SU-DHL-6 (cell line): ENCODE results near the gene TTC27.

Experiments
- H2AFZ ChIP-seq: fragments of 200-600 bp; sonication (generic); 2 replicates; pipeline ENCODE4 v1.6.1; 2014; ENCODE audit warnings: low read depth, mild to moderate bottlenecking, moderate library complexity, mixed read lengths, antibody characterized with exemption, low read length; ENCODE audit not compliant: severe bottlenecking
- H3F3A ChIP-seq: fragments of 200-600 bp; shearing (Covaris generic); 2 replicates; pipeline ENCODE4 v1.6.0; 2016; ENCODE audit warnings: antibody characterized with exemption, mild to moderate bottlenecking; ENCODE audit not compliant: insufficient read depth
- H3K27ac ChIP-seq: fragments of 200-600 bp; sonication (generic); 2 replicates; pipeline ENCODE4 v1.5.1; 2016; ENCODE audit warnings: low read depth, mild to moderate bottlenecking, low read length, moderate library complexity, mixed read lengths
- H3K27me3 ChIP-seq: fragments of 200-600 bp; sonication (generic), shearing (Covaris generic); 2 replicates; pipeline ENCODE4 v1.6.0; 2014; ENCODE audit warnings: mild to moderate bottlenecking, low read length
- H3K36me3 ChIP-seq: fragments of 200-600 bp; sonication (generic); 2 replicates; pipeline ENCODE4 v1.6.1; 2014; ENCODE audit warnings: mild to moderate bottlenecking, low read length, mixed read lengths
- H3K4me2 ChIP-seq: fragments of 300-600, 200-600 bp; shearing (Covaris generic), sonication (generic); 2 replicates; pipeline ENCODE4 v1.6.0; 2014; ENCODE audit warnings: low read length, low read depth, mild to moderate bottlenecking; ENCODE audit not compliant: poor library complexity, severe bottlenecking
- H3K4me3 ChIP-seq: fragments of 200-600 bp; sonication (generic); 2 replicates; pipeline ENCODE4 v1.5.1; 2014; ENCODE audit warnings: antibody characterized with exemption, low read length, mild to moderate bottlenecking, mixed read lengths; ENCODE audit not compliant: insufficient read depth, poor library complexity, severe bottlenecking
- H3K79me2 ChIP-seq: fragments of 200-600 bp; sonication (generic); 2 replicates; pipeline ENCODE4 v1.6.1; 2014; ENCODE audit warnings: mild to moderate bottlenecking, low read length, moderate library complexity; ENCODE audit not compliant: insufficient read depth
- H3K9ac ChIP-seq: fragments of 200-600 bp; sonication (generic); 2 replicates; pipeline ENCODE4 v1.7.0; 2014; ENCODE audit warnings: mild to moderate bottlenecking, low read length
- H3K9me2 ChIP-seq: fragments of 200-600 bp; sonication (generic); replicated peaks from 2 replicates; pipeline ENCODE4 v1.6.1; 2014; ENCODE audit warnings: low read length; ENCODE audit not compliant: insufficient read depth
- H3K9me3 ChIP-seq: fragments of 200-600 bp; sonication (generic); 2 replicates; pipeline ENCODE4 v1.6.1; 2014; ENCODE audit warnings: low read length, mixed read lengths; ENCODE audit not compliant: insufficient read depth
- H4K20me1 ChIP-seq: fragments of 200-600 bp; sonication (generic); 2 replicates; pipeline ENCODE4 v1.6.1; 2014; ENCODE audit warnings: low read depth, mild to moderate bottlenecking, antibody characterized with exemption, low read length, moderate library complexity, mixed read lengths
- EZH2phosphoT487 ChIP-seq: fragments of 200-600 bp; sonication (generic), shearing (Covaris generic); conservative IDR thresholded peaks from 2 replicates; pipeline ENCODE4 v1.6.1; 2018; ENCODE audit warnings: mild to moderate bottlenecking, antibody characterized with exemption, low read length, moderate library complexity, mixed read lengths
- TF ChIP-seq, protein P1 (sequence below): fragments of 200-600 bp; sonication (generic); IDR thresholded peaks from one replicate; pipeline ENCODE4 v1.5.1; 2017; ENCODE audit warnings: antibody characterized with exemption, mild to moderate bottlenecking, low read length, moderate library complexity; ENCODE audit not compliant: insufficient read depth, poor library complexity, severe bottlenecking

TTC27 gene

GRCh38 chr2:32830196-32830595 lies 202.3 kb downstream of the TTC27 start:
- no peak for TF ChIP-seq EZH2phosphoT487
- TF ChIP-seq, protein P1, sequence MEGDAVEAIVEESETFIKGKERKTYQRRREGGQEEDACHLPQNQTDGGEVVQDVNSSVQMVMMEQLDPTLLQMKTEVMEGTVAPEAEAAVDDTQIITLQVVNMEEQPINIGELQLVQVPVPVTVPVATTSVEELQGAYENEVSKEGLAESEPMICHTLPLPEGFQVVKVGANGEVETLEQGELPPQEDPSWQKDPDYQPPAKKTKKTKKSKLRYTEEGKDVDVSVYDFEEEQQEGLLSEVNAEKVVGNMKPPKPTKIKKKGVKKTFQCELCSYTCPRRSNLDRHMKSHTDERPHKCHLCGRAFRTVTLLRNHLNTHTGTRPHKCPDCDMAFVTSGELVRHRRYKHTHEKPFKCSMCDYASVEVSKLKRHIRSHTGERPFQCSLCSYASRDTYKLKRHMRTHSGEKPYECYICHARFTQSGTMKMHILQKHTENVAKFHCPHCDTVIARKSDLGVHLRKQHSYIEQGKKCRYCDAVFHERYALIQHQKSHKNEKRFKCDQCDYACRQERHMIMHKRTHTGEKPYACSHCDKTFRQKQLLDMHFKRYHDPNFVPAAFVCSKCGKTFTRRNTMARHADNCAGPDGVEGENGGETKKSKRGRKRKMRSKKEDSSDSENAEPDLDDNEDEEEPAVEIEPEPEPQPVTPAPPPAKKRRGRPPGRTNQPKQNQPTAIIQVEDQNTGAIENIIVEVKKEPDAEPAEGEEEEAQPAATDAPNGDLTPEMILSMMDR, result no peak

GRCh38 chr2:32832821-32833220 lies 205.0 kb downstream of the TTC27 start:
- H3K36me3 ChIP-seq, result no peaks in the 10 kb centered on the region; the same call in 1 of the 2 replicates
- H3K4me3 ChIP-seq, result no peak overlapping the region
- H3K79me2 ChIP-seq, result no peaks in the 10 kb centered on the region
- H3K9ac ChIP-seq, result no peak overlapping the region
- H3K27ac ChIP-seq, result no peak overlapping the region
- no peaks in the 10 kb centered on the region for H3K27me3 ChIP-seq
- H2AFZ ChIP-seq, result no peak overlapping the region
- TF ChIP-seq, protein P1, result no peak
- no peak for TF ChIP-seq EZH2phosphoT487
- H3F3A ChIP-seq, result no peaks in the 10 kb centered on the region
- H3K9me2 ChIP-seq, result no peaks in the 10 kb centered on the region
- no peaks in the 10 kb centered on the region for H4K20me1 ChIP-seq
- no peak overlapping the region for H3K4me2 ChIP-seq
- no peaks in the 10 kb centered on the region for H3K9me3 ChIP-seq

More at GRCh38 chr2:32830196-32830595, 202.3 kb downstream of the TTC27 start:
- Histone ChIP-seq H3K4me3 (no peak overlapping the region), H3K27ac (no peak overlapping the region), H3F3A (no peaks in the 10 kb centered on the region), H2AFZ (no peak overlapping the region), H3K9me2 (no peaks in the 10 kb centered on the region), H3K27me3 (no peaks in the 10 kb centered on the region), H4K20me1 (no peaks in the 10 kb centered on the region), H3K36me3 (no peaks in the 10 kb centered on the region; the same call in 1 of the 2 replicates), H3K9ac (no peak overlapping the region), H3K9me3 (no peaks in the 10 kb centered on the region), H3K4me2 (no peak overlapping the region), H3K79me2 (no peaks in the 10 kb centered on the region)

DNA sequence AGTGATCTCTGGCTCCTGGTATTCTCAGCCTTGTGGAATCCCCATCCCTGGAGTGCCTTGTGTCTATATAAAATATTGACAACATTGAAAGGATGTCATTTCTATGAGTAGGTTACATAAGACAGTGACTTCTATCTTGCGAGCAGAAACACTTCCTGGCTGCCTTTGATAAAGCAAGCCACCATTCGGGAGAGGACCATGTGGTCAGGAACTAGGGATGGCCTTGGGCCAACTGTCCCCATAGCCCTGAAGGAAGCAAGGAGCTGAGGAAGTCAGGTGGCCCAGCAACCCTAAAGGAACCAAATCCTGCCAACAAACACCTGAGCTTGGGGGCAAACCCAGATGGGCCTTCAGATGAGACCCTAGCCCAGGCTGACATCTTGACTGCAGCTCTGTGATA lies 205.9 kb downstream of the TTC27 start:
- H2AFZ ChIP-seq, result no peak overlapping the region
- H3K27ac ChIP-seq, result no peak overlapping the region
- H3K4me3 ChIP-seq, result no peak overlapping the region
- H3K79me2 ChIP-seq, result no peaks in the 10 kb centered on the region
- no peaks in the 10 kb centered on the region for H3K36me3 ChIP-seq
- H3K9ac ChIP-seq, result no peak overlapping the region
- no peak overlapping the region for H3K4me2 ChIP-seq
- no peaks in the 10 kb centered on the region for H3K9me3 ChIP-seq
- TF ChIP-seq EZH2phosphoT487, result no peak
- TF ChIP-seq, protein P1, result no peak
- H3K9me2 ChIP-seq, result no peaks in the 10 kb centered on the region
- no peaks in the 10 kb centered on the region for H3K27me3 ChIP-seq
- H4K20me1 ChIP-seq, result no peaks in the 10 kb centered on the region
- no peaks in the 10 kb centered on the region for H3F3A ChIP-seq
